Peyer's patch (tissue), 4 donors: Measurements from ENCODE around the gene ZNF44.

ENCODE experiments used
- POLR2A ChIP-seq, 2 donors: fragments of 450-650 bp; IDR thresholded peaks; one replicate each; pipeline ENCODE4 v1.5.1; 2017; ENCODE audit warnings: antibody characterized with exemption in 2 of 2, mild to moderate bottlenecking in 2 of 2, moderate library complexity in 2 of 2
- TF ChIP-seq, protein P1 (sequence below), 6 experiments: fragments of 450-650 bp in 4 of 6; fragments of 200-600 bp in 2 of 6; sonication (generic) in 1 of 6; IDR thresholded peaks; one replicate each; pipeline ENCODE4 v1.5.1; 2017 to 2019; ENCODE audit warnings: antibody characterized with exemption in 6 of 6, mild to moderate bottlenecking in 3 of 6, moderate library complexity in 1 of 6

DNA sequence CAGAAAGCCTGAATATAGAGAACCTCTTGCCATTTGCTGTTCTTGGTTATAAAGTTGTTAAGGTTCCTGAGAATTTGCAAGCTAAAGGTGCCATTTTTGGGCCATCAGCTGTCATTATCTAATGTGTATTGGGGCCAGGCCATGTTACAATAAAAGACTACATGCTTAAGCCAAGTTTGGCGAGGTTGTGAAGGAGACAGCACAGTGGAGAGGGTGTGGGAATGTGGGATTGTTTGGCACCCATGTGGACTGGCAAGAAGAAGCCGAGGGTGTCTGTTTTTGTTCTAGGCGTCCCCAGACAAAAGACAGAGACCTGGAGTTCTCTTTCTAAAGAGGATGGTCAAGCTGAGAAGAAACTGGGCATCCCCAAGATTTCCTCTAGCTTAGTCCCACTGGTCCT, 64.7 kb downstream of the ZNF44 start:
- TF ChIP-seq, protein P1, sequence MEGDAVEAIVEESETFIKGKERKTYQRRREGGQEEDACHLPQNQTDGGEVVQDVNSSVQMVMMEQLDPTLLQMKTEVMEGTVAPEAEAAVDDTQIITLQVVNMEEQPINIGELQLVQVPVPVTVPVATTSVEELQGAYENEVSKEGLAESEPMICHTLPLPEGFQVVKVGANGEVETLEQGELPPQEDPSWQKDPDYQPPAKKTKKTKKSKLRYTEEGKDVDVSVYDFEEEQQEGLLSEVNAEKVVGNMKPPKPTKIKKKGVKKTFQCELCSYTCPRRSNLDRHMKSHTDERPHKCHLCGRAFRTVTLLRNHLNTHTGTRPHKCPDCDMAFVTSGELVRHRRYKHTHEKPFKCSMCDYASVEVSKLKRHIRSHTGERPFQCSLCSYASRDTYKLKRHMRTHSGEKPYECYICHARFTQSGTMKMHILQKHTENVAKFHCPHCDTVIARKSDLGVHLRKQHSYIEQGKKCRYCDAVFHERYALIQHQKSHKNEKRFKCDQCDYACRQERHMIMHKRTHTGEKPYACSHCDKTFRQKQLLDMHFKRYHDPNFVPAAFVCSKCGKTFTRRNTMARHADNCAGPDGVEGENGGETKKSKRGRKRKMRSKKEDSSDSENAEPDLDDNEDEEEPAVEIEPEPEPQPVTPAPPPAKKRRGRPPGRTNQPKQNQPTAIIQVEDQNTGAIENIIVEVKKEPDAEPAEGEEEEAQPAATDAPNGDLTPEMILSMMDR (IDR thresholded peaks at IDR 0.05): no peak
- TF ChIP-seq POLR2A (IDR thresholded peaks at IDR 0.05): no peak
